ENCODE measurements around the gene TBC1D9. TPM values are rescaled to one million over a fixed set of nuclear protein-coding genes. Genes with fewer than 3 reads are reported as not detected.

Gene TBC1D9
- total and polyA plus RNA-seq, 7 donors = 5.4 to 10.2 (median 8.2) TPM

- intact Hi-C loops (cut with DNase I) = no loop called here
- Histone ChIP-seq H3K27me3 (no peaks in the 10 kb centered on the region), H3K27ac (no peak overlapping the region), H3K36me3 (peaks cover 0 to 9% (median 0%) of the 10 kb centered on the region in 4 donors), H3K9me3 (no peaks in the 10 kb centered on the region), H3K4me3 (no peak overlapping the region), H3K4me1 (no peaks in the 10 kb centered on the region)
- TF ChIP-seq CTCF (IDR thresholded peaks at IDR 0.05) (no peak), POLR2AphosphoS5 (IDR thresholded peaks at IDR 0.05) (no peak), EP300 (IDR thresholded peaks at IDR 0.05) (no peak), POLR2A (IDR thresholded peaks at IDR 0.05) (no peak)
- no peak for DNase-seq
- 67 to 90% methylated on average over 4 of the region's 4 CpGs for WGBS, 2 donors
Observed at GRCh38 chr4:140630246-140630645, 125.9 kb downstream of the TBC1D9 start.

DNA sequence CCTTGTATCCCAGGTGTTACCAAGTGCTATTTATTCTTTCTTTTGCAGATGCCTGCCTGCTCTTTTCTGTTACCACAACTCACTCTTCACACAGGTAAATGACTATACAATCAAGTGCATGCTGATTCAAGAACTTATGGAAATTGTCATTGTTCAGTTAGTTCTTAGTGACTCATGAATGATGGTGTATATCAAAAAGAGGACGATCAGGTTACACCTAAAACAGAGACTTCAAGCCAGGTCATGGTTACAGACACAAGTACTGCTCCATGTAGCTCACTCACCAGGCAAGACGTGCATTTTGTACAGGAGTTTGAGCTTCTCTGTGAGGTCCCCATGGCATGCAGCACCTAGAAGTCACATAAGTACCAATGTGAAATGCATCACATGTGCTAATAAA is 128.2 kb downstream of the TBC1D9 start:
- Histone ChIP-seq H3K4me1 (no peaks in the 10 kb centered on the region), H3K4me3 (no peak overlapping the region), H3K27me3 (no peaks in the 10 kb centered on the region), H3K27ac (no peak overlapping the region), H3K36me3 (peaks cover 0 to 9% (median 0%) of the 10 kb centered on the region in 4 donors), H3K9me3 (no peaks in the 10 kb centered on the region)
- 92 to 94% methylated on average over 2 of the region's 2 CpGs for WGBS, 2 donors
- DNase-seq = no peak
- TF ChIP-seq POLR2AphosphoS5 (IDR thresholded peaks at IDR 0.05) = no peak
- no peak for TF ChIP-seq EP300 (IDR thresholded peaks at IDR 0.05)
- intact Hi-C loops (cut with DNase I) = no loop called here

DNA sequence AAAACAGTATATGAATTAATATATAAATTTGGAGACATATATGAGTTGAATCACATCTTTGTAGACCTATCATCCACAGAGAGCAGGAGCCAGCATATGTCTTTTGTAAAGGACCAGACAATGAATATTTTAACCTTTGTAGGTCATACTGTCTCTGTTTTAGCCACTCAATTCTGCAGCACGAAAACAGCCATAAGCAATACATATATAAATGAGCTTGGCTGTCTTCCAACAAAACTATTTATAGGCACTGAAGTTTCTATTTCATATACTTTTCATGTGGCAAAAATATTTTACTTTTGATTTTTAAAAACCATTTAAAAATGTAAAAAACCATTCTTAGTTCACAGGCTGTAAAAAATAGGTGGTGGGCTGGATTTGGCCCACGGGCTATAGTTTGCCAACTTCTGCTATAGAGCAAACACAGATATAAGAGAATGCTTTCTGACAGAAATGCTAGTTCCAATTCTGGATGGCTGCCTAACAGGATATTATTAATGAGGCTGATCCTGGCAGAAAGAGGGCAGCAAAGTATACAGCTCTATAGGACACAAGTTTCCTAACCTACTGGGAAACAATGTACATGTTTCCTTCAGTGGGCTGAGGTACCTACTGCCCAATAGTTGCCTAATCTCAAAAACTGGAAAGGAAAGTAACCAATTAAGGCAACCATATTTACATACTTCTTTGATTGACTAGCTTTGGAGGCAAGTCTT is 129.4 kb downstream of the TBC1D9 start:
- WGBS, 2 donors = 49 to 74% methylated on average over 2 of the region's 2 CpGs
- no peak for TF ChIP-seq CTCF (IDR thresholded peaks at IDR 0.05)
- TF ChIP-seq EP300 (IDR thresholded peaks at IDR 0.05) = no peak
- TF ChIP-seq POLR2A (IDR thresholded peaks at IDR 0.05) = no peak
- TF ChIP-seq POLR2AphosphoS5 (IDR thresholded peaks at IDR 0.05) = no peak
- H3K27me3 ChIP-seq = no peaks in the 10 kb centered on the region
- no peaks in the 10 kb centered on the region for H3K4me1 ChIP-seq
- no peak overlapping the region for H3K4me3 ChIP-seq
- intact Hi-C loops (cut with DNase I) = no loop called here
- H3K27ac ChIP-seq = no peak overlapping the region
- no peaks in the 10 kb centered on the region for H3K9me3 ChIP-seq
- H3K36me3 ChIP-seq = peaks cover 0 to 9% (median 0%) of the 10 kb centered on the region in 4 donors
- no peak for DNase-seq

DNA sequence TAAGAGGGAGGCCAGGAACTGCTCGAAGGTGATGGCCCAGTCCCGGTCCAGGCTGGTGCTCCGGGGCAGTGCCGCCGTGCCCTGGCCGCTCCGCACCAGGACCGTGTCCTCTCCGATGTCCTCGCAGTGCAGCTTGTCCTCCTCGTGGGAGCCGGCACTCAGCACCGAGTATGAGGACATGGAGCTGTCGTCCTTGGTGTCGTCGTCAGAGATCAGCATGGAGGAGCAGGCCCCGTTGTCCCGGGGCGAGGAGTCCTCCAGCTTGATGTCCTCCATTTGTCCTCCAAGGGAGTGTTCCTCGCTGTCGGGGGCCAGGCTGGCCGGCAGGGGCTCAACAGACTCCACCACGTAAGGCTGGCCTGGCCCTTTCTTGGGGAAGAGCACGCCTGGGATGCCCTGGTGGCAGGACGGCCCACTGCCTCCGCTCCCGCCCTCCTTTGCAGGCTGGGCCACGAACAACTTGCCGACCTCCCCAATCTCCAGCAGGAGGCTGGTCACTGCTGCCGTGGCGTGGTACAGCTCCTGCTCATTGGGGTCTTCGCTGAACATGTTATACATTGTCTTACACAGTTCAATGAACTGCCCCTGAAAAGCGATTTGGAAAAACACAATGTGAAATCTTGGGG is 133.7 kb downstream of the TBC1D9 start:
- H3K4me1 ChIP-seq = no peaks in the 10 kb centered on the region
- 94% methylated on average over 33 of the region's 33 CpGs for WGBS, 2 donors

More for the DNA sequence above, 133.7 kb downstream of the TBC1D9 start:
- no peak for TF ChIP-seq CTCF (IDR thresholded peaks at IDR 0.05)
- TF ChIP-seq POLR2AphosphoS5 (IDR thresholded peaks at IDR 0.05) = no peak
- TF ChIP-seq POLR2A (IDR thresholded peaks at IDR 0.05) = no peak
- TF ChIP-seq EP300 (IDR thresholded peaks at IDR 0.05) = no peak
- no peak for DNase-seq
- no peak overlapping the region for H3K4me3 ChIP-seq
- H3K27me3 ChIP-seq = no peaks in the 10 kb centered on the region
- H3K27ac ChIP-seq = no peak overlapping the region
- intact Hi-C loops (cut with DNase I) = no loop called here
- no peaks in the 10 kb centered on the region for H3K9me3 ChIP-seq
- H3K36me3 ChIP-seq = peaks cover 0 to 9% (median 0%) of the 10 kb centered on the region in 4 donors

All from sigmoid colon (tissue), 7 donors.